G401 (cell line): ENCODE measurements around the gene FBH1. TPM values are rescaled to one million over a fixed set of nuclear protein-coding genes. Genes with fewer than 3 reads are reported as not detected.
"Not testable (repeated sequence)": the region's sequence is repeated elsewhere in the genome, so short reads cannot be mapped to it uniquely, and the experiment has no call there.

Source experiments
- DNase-seq: peaks from one replicate; pipeline ENCODE4 v3.0.0-alpha.2; 2015; ENCODE audit warnings: low spot score
- in situ Hi-C: cut with HindIII; loops from 2 replicates; pipeline ENCODE4 v1.10.0; 2016; ENCODE audit warnings: low sequenced_read_pairs, mixed read lengths
- total RNA-seq: library from RNA; depleted of rRNA; stranded (reverse); fragments of >200 nt; shearing (Covaris generic); gene quantifications from 2 replicates; pipeline ENCODE4 v1.2.3, GENCODE V29; 2014; rRNA removed

FBH1 gene
- 50.2 and 58.7 TPM in 2 replicates for total RNA-seq

- in situ Hi-C loops: no loop called here
- peak; percentile 97 for DNase-seq
These were observed at the start of gene FBH1, which contains the start of gene ANKRD16 for GRCh38 chr10:5889624-5890451. FBH1 (plus strand) TSS chr10:5890243; CDS start chr10:5890346, 103 bp downstream. ANKRD16 (minus strand) TSS chr10:5889893; CDS start chr10:5889354, 539 bp downstream.

DNA sequence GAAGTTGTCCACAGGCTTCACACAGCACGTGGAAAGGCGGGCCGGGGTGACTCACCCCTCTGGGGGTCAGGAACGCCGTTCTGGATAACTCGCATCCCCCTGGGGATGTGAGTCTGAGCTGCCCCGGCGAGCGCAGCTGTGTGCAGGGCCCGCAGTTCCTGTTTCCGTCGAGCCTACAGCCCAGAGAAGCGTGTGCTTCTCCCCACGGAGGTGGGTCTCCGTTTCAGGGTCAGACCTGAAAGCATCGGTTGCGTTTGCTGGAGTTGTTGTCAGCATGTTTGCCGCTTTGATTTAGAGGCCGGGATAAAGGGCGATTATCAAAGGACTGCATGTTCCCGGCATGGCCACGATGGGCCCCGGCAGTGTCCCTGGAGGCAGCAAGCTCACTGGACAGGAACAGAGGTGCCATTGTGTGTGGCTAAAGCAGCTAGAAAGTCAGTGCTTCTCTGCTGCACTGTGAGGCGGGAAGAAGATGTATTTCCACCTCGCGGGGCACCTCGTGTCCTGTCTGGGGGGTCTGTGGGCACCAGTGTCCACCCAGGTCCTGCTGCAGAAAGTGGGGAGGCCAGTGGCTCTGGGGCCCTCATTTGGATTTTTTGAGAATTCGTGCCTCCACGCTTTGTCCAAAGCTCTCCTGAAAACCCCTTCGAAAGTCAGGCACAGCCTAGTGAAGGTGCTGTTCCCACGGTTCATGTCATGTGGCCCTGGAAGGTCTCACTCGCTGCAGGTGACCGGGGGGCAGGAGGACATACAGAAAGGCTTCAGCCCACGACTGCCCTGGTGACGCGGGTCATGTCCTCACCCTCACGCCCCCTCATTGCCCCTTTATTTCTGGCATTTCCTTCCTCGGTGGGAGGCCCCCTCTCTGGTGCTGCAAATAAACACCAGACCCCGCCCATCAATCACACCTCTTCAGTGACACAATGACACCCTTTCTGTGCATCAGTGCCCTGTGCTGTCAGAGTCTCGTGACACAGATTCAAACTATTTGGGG lies 49.4 kb upstream of the FBH1 start:
- no peak for DNase-seq
- in situ Hi-C loops: no loop called here

DNA sequence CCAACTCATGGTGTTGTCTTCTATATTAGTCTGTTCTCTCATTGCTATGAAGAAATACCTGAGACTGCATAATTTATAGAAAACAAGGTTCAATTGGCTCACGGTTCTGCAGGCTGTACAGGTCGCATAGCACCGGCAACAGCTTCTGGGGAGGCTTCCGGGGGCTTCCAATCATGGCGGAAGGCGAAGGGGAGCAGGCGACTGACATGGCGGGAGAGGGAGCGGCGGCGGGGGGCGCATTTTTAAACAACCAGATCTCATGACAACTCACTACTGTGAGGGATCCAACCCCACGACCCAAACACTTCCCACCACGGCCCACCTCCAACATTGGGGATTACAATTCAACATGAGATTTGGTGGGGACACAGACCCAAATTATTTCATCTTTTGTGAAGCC lies 48.1 kb upstream of the FBH1 start:
- no peak for DNase-seq
- in situ Hi-C loops: no loop called here

DNA sequence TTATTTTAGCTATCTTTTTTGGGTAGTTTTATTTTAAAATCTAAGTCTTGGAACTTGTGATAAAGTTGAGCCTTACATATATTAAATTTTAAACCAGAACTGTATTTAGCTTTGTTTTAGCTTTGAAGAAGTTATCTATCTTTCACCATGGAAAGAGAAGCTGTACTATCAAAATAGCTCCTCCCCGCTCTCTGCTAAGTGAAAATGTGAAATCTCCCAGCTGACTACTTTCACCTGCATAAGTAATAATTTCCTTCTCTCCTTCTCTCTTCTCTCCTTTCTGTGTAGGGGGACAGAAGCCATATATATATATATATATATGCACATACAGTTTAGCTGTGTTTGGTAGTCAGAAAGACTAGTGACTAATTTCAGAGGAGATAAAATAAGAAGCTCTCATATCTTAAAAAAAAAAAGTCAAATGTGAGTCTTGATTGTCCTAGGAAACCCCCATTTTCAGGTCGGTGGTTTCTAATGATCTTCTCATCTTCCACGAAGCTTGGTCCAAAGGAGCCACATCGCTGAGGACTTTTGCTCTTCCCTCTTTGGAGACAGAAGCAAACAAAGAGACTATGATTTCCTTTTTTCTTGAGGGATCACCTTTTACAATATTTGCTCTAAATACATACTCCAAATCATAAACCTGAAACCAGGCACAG lies 46.2 kb upstream of the FBH1 start:
- in situ Hi-C loops: no loop called here
- DNase-seq: no peak

GRCh38 chr10:5844345-5845055 lies 45.5 kb upstream of the FBH1 start:
- no peak for DNase-seq
- in situ Hi-C loops: no loop called here

GRCh38 chr10:5846667-5847066 lies 43.4 kb upstream of the FBH1 start:
- not testable (repeated sequence) for DNase-seq

GRCh38 chr10:5854131-5854475 lies 35.9 kb upstream of the FBH1 start:
- DNase-seq: no peak
- in situ Hi-C loops: no loop called here

More at GRCh38 chr10:5846667-5847066, 43.4 kb upstream of the FBH1 start:
- in situ Hi-C loops: not testable (repeated sequence)

- in situ Hi-C loops: no loop called here
- no peak for DNase-seq
These were observed 33.9 kb upstream of the FBH1 start for GRCh38 chr10:5855979-5856700.

GRCh38 chr10:5856701-5857004 lies 33.4 kb upstream of the FBH1 start:
- no peak for DNase-seq
- in situ Hi-C loops: no loop called here

- DNase-seq: no peak
- in situ Hi-C loops: no loop called here
These were observed 31.2 kb upstream of the FBH1 start for GRCh38 chr10:5858811-5859210.

DNA sequence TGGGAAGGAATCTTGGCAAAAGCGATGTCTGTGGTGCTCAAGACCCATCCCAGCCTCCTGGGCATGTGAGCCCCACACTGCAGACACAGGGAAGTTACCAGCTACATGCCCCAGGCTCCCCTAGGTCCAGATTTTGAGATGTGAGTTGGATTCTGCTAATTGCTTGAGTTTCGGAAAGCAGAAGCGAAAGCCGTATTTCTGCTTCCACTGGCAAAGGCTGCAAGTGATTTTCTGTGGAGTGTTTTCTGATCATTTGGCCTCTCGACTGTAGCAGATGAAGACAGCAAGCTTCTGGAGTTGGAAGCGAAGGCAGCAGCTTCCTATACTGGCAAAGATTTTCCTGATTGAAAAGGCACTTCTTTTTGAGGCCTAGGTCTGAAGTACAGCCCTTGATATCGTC lies 30.0 kb upstream of the FBH1 start:
- in situ Hi-C loops: no loop called here
- no peak for DNase-seq

- no peak for DNase-seq
- in situ Hi-C loops: no loop called here
These were observed 27.6 kb upstream of the FBH1 start for GRCh38 chr10:5862360-5862961.

DNA sequence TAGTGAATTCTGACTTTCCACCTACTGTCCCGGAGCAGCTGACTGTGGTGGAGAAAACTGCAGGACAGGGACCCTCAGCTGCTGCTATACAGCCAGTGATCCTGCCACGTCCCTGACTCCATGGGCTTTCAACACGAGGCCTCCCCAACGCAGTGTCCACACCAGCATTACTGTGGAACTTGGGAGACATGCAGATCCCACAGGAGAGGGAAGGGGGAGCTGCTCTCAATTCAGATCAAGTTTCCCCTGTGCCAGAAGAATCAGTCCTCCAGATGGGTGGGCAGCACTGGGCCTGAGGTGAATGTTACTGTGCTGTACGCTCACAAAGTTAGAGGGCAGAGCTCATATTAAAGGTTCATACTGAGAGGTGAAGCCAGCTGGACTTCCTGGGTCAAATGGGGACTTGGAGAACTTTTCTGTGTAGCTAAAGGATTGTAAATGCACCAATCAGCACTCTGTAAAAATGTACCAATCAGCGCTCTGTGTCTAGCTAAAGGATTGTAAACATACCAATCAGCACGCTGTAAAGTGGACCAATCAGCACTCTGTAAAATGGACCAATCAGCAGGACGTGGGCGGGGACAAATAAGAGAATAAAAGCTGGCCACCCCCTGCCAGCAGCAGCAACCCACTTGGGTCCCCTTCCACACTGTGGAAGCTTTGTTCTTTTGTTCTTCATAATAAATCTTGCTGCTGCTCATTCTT lies 26.9 kb upstream of the FBH1 start:
- in situ Hi-C loops, DNase-seq: not testable (repeated sequence)

- DNase-seq, in situ Hi-C loops: not testable (repeated sequence)
These were observed 23.5 kb upstream of the FBH1 start for GRCh38 chr10:5866451-5867081.

- in situ Hi-C loops, DNase-seq: not testable (repeated sequence)
These were observed 22.9 kb upstream of the FBH1 start for GRCh38 chr10:5867091-5867615.

DNA sequence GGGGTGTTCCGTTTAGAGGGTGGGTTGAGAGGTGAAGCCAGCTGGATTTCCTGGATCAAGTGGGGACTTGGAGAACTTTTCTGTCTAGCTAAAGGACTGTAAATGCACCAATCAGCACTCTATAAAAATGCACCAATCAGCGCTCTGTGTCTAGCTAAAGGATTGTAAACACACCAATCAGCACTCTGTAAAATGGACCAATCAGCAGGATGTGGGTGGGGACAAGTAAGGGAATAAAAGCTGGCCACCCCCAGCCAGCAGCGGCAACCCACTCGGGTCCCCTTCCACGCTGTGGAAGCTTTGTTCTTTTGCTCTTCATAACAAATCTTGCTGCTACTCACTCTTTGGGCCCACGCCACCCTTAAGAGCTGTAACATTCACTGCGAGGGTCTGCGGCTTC lies 21.7 kb upstream of the FBH1 start:
- DNase-seq, in situ Hi-C loops: not testable (repeated sequence)

DNA sequence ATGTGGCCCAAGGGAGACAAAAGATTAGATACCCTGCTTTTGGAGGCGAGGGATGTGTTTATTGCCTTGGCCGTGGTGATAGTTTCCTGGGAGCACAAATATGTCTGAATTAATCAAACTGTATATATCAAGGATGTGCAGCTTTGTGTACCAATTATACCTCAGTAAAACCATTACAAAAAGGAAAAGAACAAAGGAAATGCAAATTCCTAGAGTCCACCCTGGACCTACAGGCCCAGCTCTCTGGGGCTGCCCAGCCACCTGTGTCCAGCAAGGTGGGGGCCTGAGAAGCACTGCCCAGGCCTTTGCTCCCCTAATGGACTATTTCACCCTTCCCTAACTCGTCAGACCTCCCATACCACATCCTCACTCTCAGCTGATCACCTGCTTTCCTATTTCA lies 20.9 kb upstream of the FBH1 start:
- in situ Hi-C loops: no loop called here
- no peak for DNase-seq
